ENCODE data around the gene NTM. TPM values are rescaled to one million over a fixed set of nuclear protein-coding genes. Genes with fewer than 3 reads are reported as not detected.

NTM gene
- total RNA-seq, 6 donors from 2014 or later: 4.1 to 151 (median 115) TPM

GRCh38 chr11:132211479-132211878 is 841.1 kb downstream of the NTM start:
- no peak for TF ChIP-seq POLR2A (IDR thresholded peaks at IDR 0.05)
- no peak for TF ChIP-seq POLR2AphosphoS5 (IDR thresholded peaks at IDR 0.05)
- TF ChIP-seq EP300 (IDR thresholded peaks at IDR 0.05): no peak
- DNase-seq: no peak
- Histone ChIP-seq H3K4me1 (no peaks in the 10 kb centered on the region), H3K27me3 (no peaks in the 10 kb centered on the region), H3K36me3 (no peaks in the 10 kb centered on the region), H3K4me3 (no peak overlapping the region), H3K27ac (no peak overlapping the region), H3K9me3 (no peaks in the 10 kb centered on the region)
- no peak for ATAC-seq (ENCODE audit: low FRiP score in 2 of 2)
- WGBS, 2 donors: 74 to 77% methylated on average over 3 of the region's 3 CpGs

- H3K9me3 ChIP-seq: no peaks in the 10 kb centered on the region
- TF ChIP-seq EP300 (IDR thresholded peaks at IDR 0.05): no peak
- TF ChIP-seq POLR2A (IDR thresholded peaks at IDR 0.05): no peak
- TF ChIP-seq POLR2AphosphoS5 (IDR thresholded peaks at IDR 0.05): no peak
- TF ChIP-seq CTCF (IDR thresholded peaks at IDR 0.05): no peak
- no peak overlapping the region for H3K27ac ChIP-seq
- 80 to 85% methylated on average over 5 of the region's 5 CpGs for WGBS, 2 donors
- H3K4me1 ChIP-seq: no peaks in the 10 kb centered on the region
- H3K36me3 ChIP-seq: no peaks in the 10 kb centered on the region
- H3K27me3 ChIP-seq: no peaks in the 10 kb centered on the region
- ATAC-seq (ENCODE audit: low FRiP score in 2 of 2) (no peak), DNase-seq (peak in 1 of 2 donors; percentile 9)
- H3K4me3 ChIP-seq: no peak overlapping the region
Measured at GRCh38 chr11:132217856-132218255, 847.4 kb downstream of the NTM start.

- WGBS, 2 donors: 79 to 84% methylated on average over 1 of the region's 1 CpG
- no peaks in the 10 kb centered on the region for H3K36me3 ChIP-seq
- no peaks in the 10 kb centered on the region for H3K27me3 ChIP-seq
- H3K9me3 ChIP-seq: no peaks in the 10 kb centered on the region
- no peaks in the 10 kb centered on the region for H3K4me1 ChIP-seq
- no peak overlapping the region for H3K4me3 ChIP-seq
- DNase-seq: no peak
- ATAC-seq (ENCODE audit: low FRiP score in 2 of 2): peak in 1 of 2 donors; percentile 81
- H3K27ac ChIP-seq: no peak overlapping the region
- no peak for TF ChIP-seq EP300 (IDR thresholded peaks at IDR 0.05)
- TF ChIP-seq POLR2A (IDR thresholded peaks at IDR 0.05): no peak
- TF ChIP-seq CTCF (IDR thresholded peaks at IDR 0.05): no peak
- no peak for TF ChIP-seq POLR2AphosphoS5 (IDR thresholded peaks at IDR 0.05)
Measured at GRCh38 chr11:132220474-132220873, 850.1 kb downstream of the NTM start.

GRCh38 chr11:132222345-132222744 is 851.9 kb downstream of the NTM start:
- ATAC-seq (ENCODE audit: low FRiP score in 2 of 2) (no peak), DNase-seq (no peak)
- Histone ChIP-seq H3K4me3 (no peak overlapping the region), H3K27ac (no peak overlapping the region), H3K9me3 (no peaks in the 10 kb centered on the region), H3K27me3 (no peaks in the 10 kb centered on the region), H3K4me1 (no peaks in the 10 kb centered on the region), H3K36me3 (no peaks in the 10 kb centered on the region)
- 89 to 90% methylated on average over 2 of the region's 2 CpGs for WGBS, 2 donors
- TF ChIP-seq EP300 (IDR thresholded peaks at IDR 0.05): no peak
- TF ChIP-seq POLR2A (IDR thresholded peaks at IDR 0.05): no peak
- no peak for TF ChIP-seq CTCF (IDR thresholded peaks at IDR 0.05)
- TF ChIP-seq POLR2AphosphoS5 (IDR thresholded peaks at IDR 0.05): no peak

GRCh38 chr11:132226522-132226921 is 856.1 kb downstream of the NTM start:
- DNase-seq: no peak
- Histone ChIP-seq H3K4me3 (no peak overlapping the region), H3K9me3 (no peaks in the 10 kb centered on the region), H3K4me1 (no peaks in the 10 kb centered on the region), H3K36me3 (no peaks in the 10 kb centered on the region), H3K27me3 (no peaks in the 10 kb centered on the region), H3K27ac (no peak overlapping the region)
- 90% methylated on average over 4 of the region's 4 CpGs for WGBS, 2 donors
- no peak for ATAC-seq (ENCODE audit: low FRiP score in 2 of 2)
- TF ChIP-seq CTCF (IDR thresholded peaks at IDR 0.05) (no peak), POLR2A (IDR thresholded peaks at IDR 0.05) (no peak)
